ENCODE measurements around the gene SPHK2. TPM values are rescaled to one million over a fixed set of nuclear protein-coding genes. Genes with fewer than 3 reads are reported as not detected.

The SPHK2 gene
- total RNA-seq, 2 experiments from 2014 or later = 18.2 to 33.3 TPM

DNA sequence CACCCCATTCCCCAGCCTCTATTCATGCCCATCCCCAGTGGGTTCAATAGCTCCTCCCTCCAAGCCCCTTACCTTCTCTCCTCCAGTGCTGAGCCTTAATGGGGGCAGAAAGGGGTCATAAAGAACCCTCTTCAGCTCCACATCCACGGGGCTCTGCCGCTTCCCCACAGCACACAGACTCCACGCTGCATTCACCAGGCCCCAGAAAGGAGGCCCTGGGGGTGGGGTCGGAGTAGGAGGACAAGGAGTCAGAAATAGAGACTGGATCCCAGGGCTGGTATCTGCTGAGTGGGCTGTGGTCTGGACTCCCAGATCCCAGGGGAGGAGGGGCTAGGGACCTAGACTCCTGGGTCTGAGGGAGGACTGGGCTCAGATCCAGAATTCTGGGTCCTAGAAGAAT lies 25.0 kb downstream of the SPHK2 start:
- Histone ChIP-seq H3K4me2 (ENCODE audit: low read length) (no peak overlapping the region), H3K4me1 (ENCODE audit: insufficient read depth, low read length, poor library complexity, severe bottlenecking) (peaks cover 25% of the 10 kb centered on the region), H4K20me1 (ENCODE audit: insufficient read depth, low read length) (no peaks in the 10 kb centered on the region), H3K27ac (ENCODE audit: low read depth, low read length, poor library complexity, severe bottlenecking) (no peak overlapping the region), H3K9me2 (ENCODE audit: insufficient read depth, low read length) (no peaks in the 10 kb centered on the region), H3K4me3 (ENCODE audit: low read depth, low read length, poor library complexity, severe bottlenecking) (no peak overlapping the region), H3K79me2 (ENCODE audit: insufficient read depth, low read depth, low read length) (no peaks in the 10 kb centered on the region), H3K9me3 (ENCODE audit: low read length) (no peaks in the 10 kb centered on the region), H3K36me3 (ENCODE audit: insufficient read depth, low read length) (no peaks in the 10 kb centered on the region), H2AFZ (ENCODE audit: low read length) (no peak overlapping the region)
- DNase-seq (ENCODE audit: low spot score) = no peak
- TF ChIP-seq EZH2phosphoT487 (IDR thresholded peaks at IDR 0.05; ENCODE audit: borderline replicate concordance, low read depth, low read length) = no peak
- no peak for TF ChIP-seq CTCF (conservative IDR thresholded peaks at IDR 0.05; ENCODE audit: low read length)
- intact Hi-C loops (cut with micrococcal nuclease; ENCODE audit: unreplicated experiment) = no loop called here
- ChIA-PET POLR2A (no interaction called here), CTCF (ENCODE audit: unreplicated experiment) (no interaction called here)
- BruUV-seq (replicated peaks) = no TSS peak

- BruUV-seq (replicated peaks) = no TSS peak
- H2AFZ ChIP-seq (ENCODE audit: low read length) = peak overlapping the region; percentile 95
- TF ChIP-seq EZH2phosphoT487 (IDR thresholded peaks at IDR 0.05; ENCODE audit: borderline replicate concordance, low read depth, low read length) (no peak), CTCF (conservative IDR thresholded peaks at IDR 0.05; ENCODE audit: low read length) (no peak)
- peak overlapping the region; percentile 66 for H3K4me3 ChIP-seq (ENCODE audit: low read depth, low read length, poor library complexity, severe bottlenecking)
- H3K27ac ChIP-seq (ENCODE audit: low read depth, low read length, poor library complexity, severe bottlenecking) = no peak overlapping the region
- no peaks in the 10 kb centered on the region for H3K79me2 ChIP-seq (ENCODE audit: insufficient read depth, low read depth, low read length)
- H3K36me3 ChIP-seq (ENCODE audit: insufficient read depth, low read length) = no peaks in the 10 kb centered on the region
- H3K4me1 ChIP-seq (ENCODE audit: insufficient read depth, low read length, poor library complexity, severe bottlenecking) = peaks cover 29% of the 10 kb centered on the region
- CTCF ChIA-PET (ENCODE audit: unreplicated experiment) = interaction anchor here (0.5 kb wide), 2 partner anchors 20 to 151 kb away, joined by 3 to 11 read pairs; no protein-coding TSS in a partner anchor
- H3K4me2 ChIP-seq (ENCODE audit: low read length) = peak overlapping the region; percentile 92
- no peaks in the 10 kb centered on the region for H3K9me3 ChIP-seq (ENCODE audit: low read length)
- H3K9me2 ChIP-seq (ENCODE audit: insufficient read depth, low read length) = no peaks in the 10 kb centered on the region
- DNase-seq (ENCODE audit: low spot score) = peak; percentile 79
- H4K20me1 ChIP-seq (ENCODE audit: insufficient read depth, low read length) = no peaks in the 10 kb centered on the region
- POLR2A ChIA-PET = interaction anchor here (0.6 kb wide), 2 partner anchors 164 to 236 kb away, joined by 3 to 8 read pairs; no protein-coding TSS in a partner anchor
- intact Hi-C loops (cut with micrococcal nuclease; ENCODE audit: unreplicated experiment) = loop anchor here (1.0 to 5.0 kb wide), 3 partner anchors 69 to 327 kb away; no protein-coding TSS in a partner anchor
These were observed 25.7 kb downstream of the SPHK2 start for GRCh38 chr19:48644839-48645619.

DNA sequence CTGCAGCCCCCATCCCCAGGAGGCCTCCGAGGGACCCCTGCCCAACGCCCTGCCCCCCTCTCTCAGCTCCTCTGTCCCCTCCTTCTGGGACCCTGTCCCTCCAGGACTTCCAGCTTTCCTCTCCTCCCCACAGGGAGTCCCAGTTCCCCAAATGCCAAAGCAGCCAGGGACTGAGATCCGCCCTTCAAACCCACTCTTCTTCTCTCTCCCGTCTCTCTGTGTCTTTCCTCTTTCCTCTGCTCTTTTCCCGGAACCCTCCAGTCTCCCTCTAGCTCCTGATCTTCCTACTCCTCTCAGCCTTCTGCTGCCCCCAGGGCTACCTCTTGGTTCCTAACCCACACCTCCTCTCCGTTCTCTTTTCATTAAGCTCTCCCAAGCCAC lies 26.3 kb downstream of the SPHK2 start:
- no peaks in the 10 kb centered on the region for H3K9me3 ChIP-seq (ENCODE audit: low read length)
- DNase-seq (ENCODE audit: low spot score) = no peak
- H3K4me3 ChIP-seq (ENCODE audit: low read depth, low read length, poor library complexity, severe bottlenecking) = peak overlapping the region; percentile 66
- TF ChIP-seq EZH2phosphoT487 (IDR thresholded peaks at IDR 0.05; ENCODE audit: borderline replicate concordance, low read depth, low read length) = no peak
- TF ChIP-seq CTCF (conservative IDR thresholded peaks at IDR 0.05; ENCODE audit: low read length) = no peak
- ChIA-PET POLR2A (interaction anchor here (0.6 to 0.7 kb wide), 2 partner anchors 163 to 1352 kb away, joined by 3 read pairs; no protein-coding TSS in a partner anchor), CTCF (ENCODE audit: unreplicated experiment) (interaction anchor here (0.5 kb wide), 2 partner anchors 19 to 152 kb away, joined by 3 to 11 read pairs; no protein-coding TSS in a partner anchor)
- H2AFZ ChIP-seq (ENCODE audit: low read length) = peak overlapping the region; percentile 95
- intact Hi-C loops (cut with micrococcal nuclease; ENCODE audit: unreplicated experiment) = loop anchor here (1.0 to 5.0 kb wide), 3 partner anchors 69 to 327 kb away; no protein-coding TSS in a partner anchor
- no peaks in the 10 kb centered on the region for H3K36me3 ChIP-seq (ENCODE audit: insufficient read depth, low read length)
- H3K79me2 ChIP-seq (ENCODE audit: insufficient read depth, low read depth, low read length) = no peaks in the 10 kb centered on the region
- BruUV-seq (replicated peaks) = no TSS peak
- no peaks in the 10 kb centered on the region for H3K9me2 ChIP-seq (ENCODE audit: insufficient read depth, low read length)
- peak overlapping the region; percentile 25 for H3K27ac ChIP-seq (ENCODE audit: low read depth, low read length, poor library complexity, severe bottlenecking)
- peak overlapping the region; percentile 92 for H3K4me2 ChIP-seq (ENCODE audit: low read length)
- H3K4me1 ChIP-seq (ENCODE audit: insufficient read depth, low read length, poor library complexity, severe bottlenecking) = peaks cover 29% of the 10 kb centered on the region
- no peaks in the 10 kb centered on the region for H4K20me1 ChIP-seq (ENCODE audit: insufficient read depth, low read length)

All from OCI-LY7 (cell line).